A172 (cell line): ENCODE data around the gene GPR148. TPM values are rescaled to one million over a fixed set of nuclear protein-coding genes. Genes with fewer than 3 reads are reported as not detected.
"Not testable (repeated sequence)": the region's sequence is repeated elsewhere in the genome, so short reads cannot be mapped to it uniquely, and the experiment has no call there.

Experiments used
- DNase-seq: peaks from one replicate; pipeline ENCODE4 v3.0.0-alpha.2; 2015; ENCODE audit warnings: low spot score
- total RNA-seq: library from RNA; depleted of rRNA; stranded (reverse); fragments of >200 nt; shearing (Covaris generic); gene quantifications from 2 replicates; pipeline ENCODE4 v1.2.3, GENCODE V29; 2014; rRNA removed

GPR148 gene
- total RNA-seq = not detected in 2 replicates

GRCh38 chr2:130728549-130729316, at the start of gene GPR148:
Gene GPR148 (plus strand): TSS chr2:130729070. CDS start chr2:130729152, 82 bp downstream.
- no peak for DNase-seq

- not testable (repeated sequence) for DNase-seq
These were observed 36.7 kb upstream of the GPR148 start for GRCh38 chr2:130692041-130692770.

- not testable (repeated sequence) for DNase-seq
These were observed 35.4 kb upstream of the GPR148 start for GRCh38 chr2:130693474-130693873.

- DNase-seq = not testable (repeated sequence)
These were observed 25.6 kb upstream of the GPR148 start for GRCh38 chr2:130703250-130703649.

- not testable (repeated sequence) for DNase-seq
These were observed 14.1 kb upstream of the GPR148 start for GRCh38 chr2:130714795-130715194.

- no peak for DNase-seq
These were observed 8.8 kb upstream of the GPR148 start for GRCh38 chr2:130720036-130720435.

GRCh38 chr2:130720528-130720927, 8.3 kb upstream of the GPR148 start:
- DNase-seq = no peak

- no peak for DNase-seq
These were observed 4.4 kb upstream of the GPR148 start for GRCh38 chr2:130724455-130724854.

- DNase-seq = no peak
These were observed 2.2 kb upstream of the GPR148 start for GRCh38 chr2:130726614-130727180.

- peak; percentile 30 for DNase-seq
These were observed 1.5 kb upstream of the GPR148 start for GRCh38 chr2:130727286-130727924.

GRCh38 chr2:130728007-130728454, 839 bp upstream of the GPR148 start:
- DNase-seq = no peak

GRCh38 chr2:130729322-130730299, 741 bp downstream of the GPR148 start:
- DNase-seq = no peak

- DNase-seq = not testable (repeated sequence)
These were observed 3.4 kb downstream of the GPR148 start for GRCh38 chr2:130732257-130732656.

- no peak for DNase-seq
These were observed 6.3 kb downstream of the GPR148 start for GRCh38 chr2:130735200-130735599.

GRCh38 chr2:130736487-130736886, 7.6 kb downstream of the GPR148 start:
- DNase-seq = no peak

GRCh38 chr2:130737592-130737991, 8.7 kb downstream of the GPR148 start:
- DNase-seq = no peak

- no peak for DNase-seq
These were observed 11.8 kb downstream of the GPR148 start for GRCh38 chr2:130740671-130741070.

- DNase-seq = no peak
These were observed 14.4 kb downstream of the GPR148 start for GRCh38 chr2:130743278-130743677.

- DNase-seq = no peak
These were observed 15.6 kb downstream of the GPR148 start for GRCh38 chr2:130744287-130745117.

GRCh38 chr2:130749078-130749477, 20.2 kb downstream of the GPR148 start:
- no peak for DNase-seq
